Panc1 (cell line): ENCODE results near the gene DCAF17. TPM values are rescaled to one million over a fixed set of nuclear protein-coding genes. Genes with fewer than 3 reads are reported as not detected.

ENCODE experiments used
- ATAC-seq: fragments of 200-7000 bp; cut with Tn5 transposase; 2 replicates; pipeline ENCODE4 v1.9.1; 2020; ENCODE audit warnings: mild to moderate bottlenecking, moderate library complexity
- BruUV-seq: library from RNA; stranded (reverse); fragments of 400-500 nt; replicated peaks from 2 replicates; lab custom pipeline; 2021; lab: Mats Ljungman, UMichigan
- CTCF ChIA-PET: fragments of 300-600 bp; sonication (Branson Sonifier 250); formaldehyde crosslinking; loops from one replicate; lab custom pipeline; 2022; ENCODE audit warnings: antibody characterized with exemption; lab: Charles Lee
- POLR2A ChIA-PET: fragments of 300-600 bp; sonication (Branson Sonifier 250); formaldehyde crosslinking; loops from one replicate; lab custom pipeline; 2022; ENCODE audit warnings: antibody characterized with exemption; lab: Charles Lee
- DNase-seq: peaks from one replicate; pipeline ENCODE4 v3.0.0-alpha.2; 2010; ENCODE audit warnings: low read depth, low spot score
- H3K27ac ChIP-seq: 2 replicates; pipeline ENCODE4 v1.5.1; 2011; ENCODE audit warnings: mild to moderate bottlenecking, low read length, inconsistent platforms
- H3K27me3 ChIP-seq: fragments of 200-500 bp; sonication (Bioruptor generic); 2 replicates; pipeline ENCODE4 v1.6.0; 2014; ENCODE audit warnings: low read length, inconsistent platforms; ENCODE audit not compliant: control insufficient read depth, insufficient read depth
- H3K36me3 ChIP-seq: fragments of 200-500 bp; sonication (Bioruptor generic); 2 replicates; pipeline ENCODE4 v1.5.1; 2014; ENCODE audit warnings: inconsistent platforms, mild to moderate bottlenecking, low read length, moderate library complexity; ENCODE audit not compliant: control insufficient read depth, insufficient read depth
- H3K4me1 ChIP-seq: 2 replicates; pipeline ENCODE4 v1.5.1; 2011; ENCODE audit warnings: inconsistent platforms, mild to moderate bottlenecking, low read length, moderate library complexity; ENCODE audit not compliant: control insufficient read depth, insufficient read depth
- H3K4me3 ChIP-seq, 2 experiments: 2 replicates each; pipeline ENCODE4 v1.5.1; 2011 to 2012; ENCODE audit warnings: low read depth in 2 of 2, low read length in 2 of 2, mild to moderate bottlenecking in 2 of 2, inconsistent platforms in 1 of 2, moderate library complexity in 1 of 2
- H3K9me3 ChIP-seq: fragments of 200-500 bp; sonication (Bioruptor generic); 2 replicates; pipeline ENCODE4 v1.5.1; 2014; ENCODE audit warnings: low read depth, mild to moderate bottlenecking, inconsistent platforms, low read length, moderate library complexity; ENCODE audit not compliant: control insufficient read depth, insufficient read depth
- POLR2AphosphoS5 ChIP-seq: IDR thresholded peaks from 2 replicates; pipeline ENCODE4 v1.6.1; 2012; ENCODE audit warnings: mild to moderate bottlenecking, low read depth, low read length, moderate library complexity
- SIN3A ChIP-seq: IDR thresholded peaks from 2 replicates; pipeline ENCODE4 v1.6.1; 2012; ENCODE audit warnings: low read depth, mild to moderate bottlenecking, low read length, moderate library complexity, borderline replicate concordance; ENCODE audit not compliant: insufficient read depth
- TCF7L2 ChIP-seq: IDR thresholded peaks from 2 replicates; pipeline ENCODE4 v1.6.1; 2011; ENCODE audit warnings: mild to moderate bottlenecking, low read depth, low read length, inconsistent platforms
- in situ Hi-C: cut with HindIII; loops from 2 replicates; pipeline ENCODE4 v1.10.0; 2016; ENCODE audit warnings: low sequenced_read_pairs, low pct_unique_long_range_greater_than_20kb
- intact Hi-C: fragments of 100-400 bp; cut with micrococcal nuclease; formaldehyde crosslinking; loops from one replicate; pipeline ENCODE4 v1.10.0; 2022; ENCODE audit not compliant: unreplicated experiment
- total RNA-seq: library from RNA; stranded (reverse); gene quantifications from one replicate; pipeline ENCODE4 v1.2.1, GENCODE V29; 2021; ENCODE audit not compliant: unreplicated experiment
- TF ChIP-seq, protein P1 (sequence below): fragments of 450-650 bp; IDR thresholded peaks from 2 replicates; pipeline ENCODE4 v1.5.1; 2017; ENCODE audit warnings: mild to moderate bottlenecking
- TF ChIP-seq, protein P2 (sequence below), 2 experiments: IDR thresholded peaks; 2 replicates each; pipeline ENCODE4 v1.6.1; 2011 to 2012; ENCODE audit warnings: low read depth in 2 of 2, control low read depth in 1 of 2, low read length in 1 of 2, mild to moderate bottlenecking in 1 of 2, moderate library complexity in 1 of 2; ENCODE audit not compliant: insufficient read depth in 1 of 2

DCAF17 gene
- total RNA-seq, 1 experiment from 2014 or later: 19.0 TPM

DNA sequence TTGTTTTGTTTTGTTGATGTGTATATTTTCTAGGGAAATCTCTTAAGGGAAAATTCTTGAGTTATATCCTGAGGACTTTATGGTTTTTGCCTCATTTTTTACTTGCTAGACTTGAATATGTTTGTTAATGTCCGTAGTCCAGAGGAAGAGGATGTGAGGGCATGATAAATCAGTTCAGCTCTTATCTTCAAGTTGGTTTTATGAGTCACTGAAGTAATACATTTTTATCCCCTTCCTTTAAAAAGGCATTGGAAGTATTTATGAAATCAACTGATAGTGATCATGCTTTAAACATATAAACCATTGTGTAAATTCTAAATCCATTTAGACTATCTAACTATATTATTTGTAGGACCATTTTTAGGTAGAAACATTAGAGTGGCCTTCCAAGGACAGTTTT is 44.3 kb downstream of the DCAF17 start:
- intact Hi-C loops (no loop called here), in situ Hi-C loops (no loop called here)
- H3K27ac ChIP-seq: no peak overlapping the region
- ATAC-seq: no peak
- TF ChIP-seq TCF7L2 (no peak), SIN3A (no peak), POLR2AphosphoS5 (no peak)
- TF ChIP-seq, protein P1, sequence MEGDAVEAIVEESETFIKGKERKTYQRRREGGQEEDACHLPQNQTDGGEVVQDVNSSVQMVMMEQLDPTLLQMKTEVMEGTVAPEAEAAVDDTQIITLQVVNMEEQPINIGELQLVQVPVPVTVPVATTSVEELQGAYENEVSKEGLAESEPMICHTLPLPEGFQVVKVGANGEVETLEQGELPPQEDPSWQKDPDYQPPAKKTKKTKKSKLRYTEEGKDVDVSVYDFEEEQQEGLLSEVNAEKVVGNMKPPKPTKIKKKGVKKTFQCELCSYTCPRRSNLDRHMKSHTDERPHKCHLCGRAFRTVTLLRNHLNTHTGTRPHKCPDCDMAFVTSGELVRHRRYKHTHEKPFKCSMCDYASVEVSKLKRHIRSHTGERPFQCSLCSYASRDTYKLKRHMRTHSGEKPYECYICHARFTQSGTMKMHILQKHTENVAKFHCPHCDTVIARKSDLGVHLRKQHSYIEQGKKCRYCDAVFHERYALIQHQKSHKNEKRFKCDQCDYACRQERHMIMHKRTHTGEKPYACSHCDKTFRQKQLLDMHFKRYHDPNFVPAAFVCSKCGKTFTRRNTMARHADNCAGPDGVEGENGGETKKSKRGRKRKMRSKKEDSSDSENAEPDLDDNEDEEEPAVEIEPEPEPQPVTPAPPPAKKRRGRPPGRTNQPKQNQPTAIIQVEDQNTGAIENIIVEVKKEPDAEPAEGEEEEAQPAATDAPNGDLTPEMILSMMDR: no peak
- TF ChIP-seq, protein P2, sequence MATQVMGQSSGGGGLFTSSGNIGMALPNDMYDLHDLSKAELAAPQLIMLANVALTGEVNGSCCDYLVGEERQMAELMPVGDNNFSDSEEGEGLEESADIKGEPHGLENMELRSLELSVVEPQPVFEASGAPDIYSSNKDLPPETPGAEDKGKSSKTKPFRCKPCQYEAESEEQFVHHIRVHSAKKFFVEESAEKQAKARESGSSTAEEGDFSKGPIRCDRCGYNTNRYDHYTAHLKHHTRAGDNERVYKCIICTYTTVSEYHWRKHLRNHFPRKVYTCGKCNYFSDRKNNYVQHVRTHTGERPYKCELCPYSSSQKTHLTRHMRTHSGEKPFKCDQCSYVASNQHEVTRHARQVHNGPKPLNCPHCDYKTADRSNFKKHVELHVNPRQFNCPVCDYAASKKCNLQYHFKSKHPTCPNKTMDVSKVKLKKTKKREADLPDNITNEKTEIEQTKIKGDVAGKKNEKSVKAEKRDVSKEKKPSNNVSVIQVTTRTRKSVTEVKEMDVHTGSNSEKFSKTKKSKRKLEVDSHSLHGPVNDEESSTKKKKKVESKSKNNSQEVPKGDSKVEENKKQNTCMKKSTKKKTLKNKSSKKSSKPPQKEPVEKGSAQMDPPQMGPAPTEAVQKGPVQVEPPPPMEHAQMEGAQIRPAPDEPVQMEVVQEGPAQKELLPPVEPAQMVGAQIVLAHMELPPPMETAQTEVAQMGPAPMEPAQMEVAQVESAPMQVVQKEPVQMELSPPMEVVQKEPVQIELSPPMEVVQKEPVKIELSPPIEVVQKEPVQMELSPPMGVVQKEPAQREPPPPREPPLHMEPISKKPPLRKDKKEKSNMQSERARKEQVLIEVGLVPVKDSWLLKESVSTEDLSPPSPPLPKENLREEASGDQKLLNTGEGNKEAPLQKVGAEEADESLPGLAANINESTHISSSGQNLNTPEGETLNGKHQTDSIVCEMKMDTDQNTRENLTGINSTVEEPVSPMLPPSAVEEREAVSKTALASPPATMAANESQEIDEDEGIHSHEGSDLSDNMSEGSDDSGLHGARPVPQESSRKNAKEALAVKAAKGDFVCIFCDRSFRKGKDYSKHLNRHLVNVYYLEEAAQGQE (IDR thresholded peaks at IDR 0.05; ENCODE audit: insufficient read depth in 1 of 2, low read depth in 2 of 2, low read length in 1 of 2): no peak
- ChIA-PET CTCF (no interaction called here), POLR2A (no interaction called here)
- no peak overlapping the region for H3K4me3 ChIP-seq
- H3K9me3 ChIP-seq: no peaks in the 10 kb centered on the region
- H3K36me3 ChIP-seq: peaks cover 7% of the 10 kb centered on the region; the same call in 1 of the 2 replicates
- BruUV-seq: no TSS peak
- DNase-seq: no peak
- no peaks in the 10 kb centered on the region for H3K4me1 ChIP-seq
- H3K27me3 ChIP-seq: no peaks in the 10 kb centered on the region

DNA sequence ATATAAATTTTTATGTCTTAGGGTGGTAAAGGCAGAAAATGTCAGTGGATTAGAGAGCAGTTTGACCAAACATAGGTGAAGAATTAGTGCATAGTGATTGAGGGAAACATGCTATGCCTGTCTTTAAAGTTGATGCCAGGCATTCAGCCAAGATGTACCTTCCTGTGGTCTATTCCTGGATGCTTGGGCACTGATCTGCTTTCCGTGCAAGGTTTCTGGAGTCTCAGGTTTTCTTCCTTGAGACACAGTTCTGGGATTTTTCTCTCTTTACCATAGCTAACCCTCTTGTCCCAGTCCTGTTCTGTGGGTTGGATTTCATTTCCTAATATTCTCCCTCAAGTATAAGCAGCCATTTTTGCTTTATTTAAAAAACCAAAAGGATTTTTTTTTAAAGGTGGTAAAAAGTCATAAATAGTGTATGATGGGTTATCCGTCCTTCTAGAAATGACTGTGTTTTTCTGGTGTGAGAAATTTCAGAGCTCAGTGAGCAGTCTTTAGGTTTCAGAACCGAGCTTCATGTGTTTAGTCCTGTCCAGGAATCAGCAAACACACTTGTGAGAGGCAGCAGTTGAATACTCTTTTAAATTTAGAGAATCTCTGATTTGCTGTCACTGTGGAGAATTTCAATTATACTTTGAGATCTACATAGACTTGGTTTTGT is 45.3 kb downstream of the DCAF17 start:
- Histone ChIP-seq H3K36me3 (peaks cover 3% of the 10 kb centered on the region; the same call in 1 of the 2 replicates), H3K27ac (no peak overlapping the region), H3K27me3 (no peaks in the 10 kb centered on the region), H3K4me1 (no peaks in the 10 kb centered on the region), H3K9me3 (no peaks in the 10 kb centered on the region), H3K4me3 (no peak overlapping the region)
- TF ChIP-seq SIN3A: no peak
- TF ChIP-seq, protein P1: no peak
- ChIA-PET POLR2A (no interaction called here), CTCF (no interaction called here)
- BruUV-seq: no TSS peak
- DNase-seq (no peak), ATAC-seq (no peak)
- intact Hi-C loops: no loop called here
- in situ Hi-C loops: no loop called here
